Measurements from ENCODE around the gene THTPA. TPM values are rescaled to one million over a fixed set of nuclear protein-coding genes. Genes with fewer than 3 reads are reported as not detected.
A peak's percentile ranks its signal among the peaks of the same experiment; 100 is the strongest.

The THTPA gene
- total RNA-seq, 1 donor from 2014 or later: 11.8 TPM

DNA sequence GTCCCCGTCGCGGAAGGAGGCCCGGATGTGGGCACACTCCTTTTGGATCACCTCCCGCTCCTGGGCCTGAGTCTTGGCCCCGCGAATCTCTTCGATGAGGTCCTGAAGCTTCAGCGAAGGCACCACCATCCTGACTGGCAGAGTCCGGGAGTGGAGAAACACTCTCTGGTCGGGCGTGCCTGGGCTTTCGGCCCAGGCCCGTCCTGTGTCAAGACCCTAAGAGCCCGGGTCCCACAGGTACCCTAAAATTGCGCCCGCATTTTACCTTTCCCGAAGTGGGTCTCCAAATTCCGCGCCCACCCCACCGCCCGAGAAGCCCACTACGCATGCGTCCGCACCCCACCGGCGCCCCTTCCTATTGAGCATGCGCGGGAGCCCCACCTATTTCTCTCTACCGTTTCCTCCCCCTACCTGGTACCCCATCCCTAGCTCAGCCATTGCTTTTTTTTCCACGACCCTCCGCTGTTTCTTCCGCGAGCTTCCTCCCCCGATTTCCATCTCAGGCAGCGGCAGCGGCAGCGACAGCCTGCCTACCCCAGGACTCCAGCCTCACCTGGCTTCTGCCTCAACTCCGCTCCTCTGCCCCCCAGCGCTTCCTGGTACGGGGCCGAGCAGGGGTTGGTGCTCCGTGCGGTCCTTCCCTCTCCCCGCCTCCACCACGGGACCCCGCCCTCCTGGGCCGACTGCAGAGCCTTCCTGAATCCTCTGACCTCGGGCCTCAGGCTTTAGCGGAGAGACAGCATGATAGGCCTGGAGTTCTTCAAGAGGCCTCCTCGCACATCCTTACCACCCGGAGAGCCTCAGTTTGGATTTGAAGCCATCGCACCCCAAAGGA, 11.3 kb downstream of the THTPA start, which contains the start of gene AP1G2:
AP1G2 (minus strand) TSS at position 606 of the 835 bp plus-strand sequence; CDS start at position 129, 477 bp downstream.
- DNase-seq (ENCODE audit: low spot score): peak; percentile 97

DNA sequence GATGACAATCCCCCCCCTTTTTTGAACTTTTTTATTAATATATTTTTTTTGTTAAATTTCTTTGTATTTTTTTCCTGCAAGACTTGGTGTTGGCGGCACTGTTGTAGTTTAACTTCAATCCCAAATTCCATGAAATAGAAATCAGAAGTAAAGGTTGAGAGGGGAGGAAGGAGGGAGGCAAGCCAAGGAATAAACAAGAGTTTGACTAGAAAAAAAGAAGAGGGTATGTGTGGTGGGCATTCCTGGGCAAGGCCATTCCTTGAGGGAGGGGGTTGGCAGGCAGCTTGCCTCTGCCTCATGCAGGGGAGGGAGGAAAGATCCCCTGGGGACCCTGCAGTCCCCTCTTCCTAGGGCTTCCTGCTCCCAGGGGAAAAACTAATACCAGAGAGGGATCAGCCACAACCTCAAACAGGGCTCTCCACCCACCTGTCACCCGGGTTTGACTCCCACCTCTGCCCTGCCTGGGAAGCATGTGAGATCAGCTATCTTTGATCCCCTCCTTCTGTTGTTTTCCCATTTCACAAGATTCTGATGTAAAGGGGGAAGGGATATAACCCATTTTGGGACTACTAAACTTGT, 12.0 kb downstream of the THTPA start:
- DNase-seq (ENCODE audit: low spot score): no peak

DNA sequence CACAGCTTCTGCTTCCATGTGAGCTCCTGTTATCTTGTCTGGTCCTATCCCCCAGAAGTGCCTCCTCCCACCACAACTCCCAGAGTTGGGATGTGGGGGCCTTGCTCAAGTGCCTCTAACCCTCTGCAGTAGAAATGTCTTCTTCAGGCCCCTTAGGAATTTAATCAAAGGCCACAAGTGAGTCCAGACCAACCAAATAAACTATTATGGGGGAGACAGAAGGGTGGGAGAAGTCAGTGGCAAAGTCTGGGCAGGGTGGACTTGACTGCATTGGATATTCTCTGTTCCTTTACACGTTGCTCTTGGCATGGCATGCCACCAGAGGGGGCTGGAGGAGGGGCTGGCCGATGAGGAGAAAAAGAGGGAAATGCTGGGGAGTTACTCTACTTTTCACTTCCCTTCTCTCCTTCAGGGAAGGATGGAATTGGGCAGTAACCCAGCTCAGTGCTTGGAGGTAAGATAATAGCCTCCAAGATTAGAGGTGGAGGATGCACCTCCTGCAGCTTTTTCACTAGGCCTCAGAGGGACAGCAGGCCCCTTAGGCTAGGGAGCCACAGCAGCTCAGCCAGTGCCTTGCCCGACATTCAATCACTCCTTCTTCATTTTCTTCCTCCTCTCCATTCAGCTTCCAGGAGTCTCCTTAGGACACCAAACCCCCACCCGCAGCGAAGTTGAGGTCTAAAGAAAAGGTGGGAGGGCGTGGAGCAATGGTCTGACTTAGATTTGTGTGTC, 12.7 kb downstream of the THTPA start:
- DNase-seq (ENCODE audit: low spot score): peak; percentile 64

- DNase-seq (ENCODE audit: low spot score): peak; percentile 82
Observed at GRCh38 chr14:23569443-23570151, 13.5 kb downstream of the THTPA start.

- DNase-seq (ENCODE audit: low spot score): no peak
Observed at GRCh38 chr14:23570806-23571483, 14.9 kb downstream of the THTPA start.

DNA sequence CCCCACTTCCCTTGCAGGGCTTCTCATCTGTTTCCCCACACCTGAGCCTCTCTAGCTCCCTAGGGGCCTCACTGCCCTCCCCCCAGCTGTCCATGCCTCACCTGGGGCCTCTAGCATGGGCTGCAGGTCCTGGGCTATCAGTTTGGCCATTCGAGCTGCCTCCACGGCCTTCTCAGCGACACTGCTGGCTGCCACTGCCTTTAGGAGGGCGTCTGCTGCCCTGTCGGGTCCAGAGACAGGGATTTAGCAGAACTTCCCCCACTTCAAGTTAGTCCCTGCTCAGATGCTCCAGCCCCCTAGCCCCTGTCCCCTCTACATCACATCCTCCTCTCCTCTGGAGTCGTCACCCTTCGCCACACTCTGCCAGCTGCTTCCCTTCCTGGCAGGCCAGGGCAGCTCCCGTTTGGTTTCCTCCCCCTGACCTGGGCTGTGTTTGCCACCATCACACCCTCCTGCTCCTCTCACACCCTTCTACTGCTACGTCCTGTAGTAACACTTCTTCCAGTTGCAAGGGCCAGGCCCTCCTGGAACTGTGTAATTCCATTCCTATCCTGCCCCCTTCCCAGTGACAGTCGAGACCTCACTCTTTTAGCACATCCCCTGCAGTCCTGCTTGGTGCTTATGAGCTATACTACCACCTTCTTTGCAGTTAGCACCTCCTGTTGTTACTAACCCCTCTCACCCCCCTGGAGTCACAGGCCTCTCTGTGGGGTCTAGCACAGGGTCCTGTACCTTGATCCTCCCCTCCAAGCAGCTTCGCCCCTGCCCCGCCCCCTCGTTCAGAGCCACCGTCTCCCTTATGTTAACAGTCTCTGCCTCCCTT, 15.8 kb downstream of the THTPA start:
- DNase-seq (ENCODE audit: low spot score): no peak

- no peak for DNase-seq (ENCODE audit: low spot score)
Observed at GRCh38 chr14:23572524-23572828, 16.4 kb downstream of the THTPA start.

GRCh38 chr14:23572836-23573235, 16.8 kb downstream of the THTPA start:
- no peak for DNase-seq (ENCODE audit: low spot score)

GRCh38 chr14:23573384-23574015, 17.4 kb downstream of the THTPA start:
- DNase-seq (ENCODE audit: low spot score): peak; percentile 75

GRCh38 chr14:23577004-23577681, 21.1 kb downstream of the THTPA start:
- no peak for DNase-seq (ENCODE audit: low spot score)

- DNase-seq (ENCODE audit: low spot score): no peak
Observed at GRCh38 chr14:23577710-23578392, 21.8 kb downstream of the THTPA start.

DNA sequence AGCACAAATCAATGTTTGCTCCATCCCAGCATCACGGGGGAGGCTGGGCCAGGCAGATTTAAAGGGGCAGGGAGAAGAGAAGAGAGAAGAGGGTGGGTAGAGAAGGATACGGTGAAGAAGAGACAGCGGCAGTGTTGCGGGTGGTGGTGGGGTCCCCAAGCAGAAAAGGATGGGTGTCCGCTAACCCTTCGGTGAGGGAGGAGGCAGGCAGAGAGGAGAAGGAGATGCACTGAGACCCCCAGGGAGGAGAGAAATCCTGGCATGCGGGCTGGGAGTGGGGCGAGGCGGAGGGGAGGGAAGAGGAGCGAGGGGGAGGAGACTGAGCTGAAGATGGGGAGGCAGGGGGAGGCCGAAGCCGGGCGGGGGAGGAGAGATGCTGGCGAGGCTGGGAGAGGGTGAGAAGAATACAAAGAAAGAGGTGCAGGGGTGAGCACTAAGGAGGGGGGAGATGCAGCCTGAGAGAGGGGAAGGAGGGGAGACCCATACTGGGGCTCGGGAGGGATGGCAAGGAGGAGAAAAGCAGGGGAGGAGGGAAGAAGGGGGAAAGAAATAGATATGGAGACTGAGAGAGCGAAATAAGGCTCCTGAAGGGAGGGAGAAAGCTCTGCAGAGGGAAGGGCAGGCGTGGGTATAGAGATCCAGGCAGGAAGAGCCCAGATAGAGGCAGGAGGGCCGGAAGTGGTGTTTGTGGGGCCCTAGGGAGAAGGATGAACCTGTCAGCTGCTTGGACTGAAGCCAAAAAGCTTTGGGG, 22.7 kb downstream of the THTPA start, which contains the start of gene JPH4:
JPH4 (minus strand) TSS at position 231 of the 751 bp plus-strand sequence. CDS start 1,337 bp downstream, outside the sequence.
- no peak for DNase-seq (ENCODE audit: low spot score)

DNA sequence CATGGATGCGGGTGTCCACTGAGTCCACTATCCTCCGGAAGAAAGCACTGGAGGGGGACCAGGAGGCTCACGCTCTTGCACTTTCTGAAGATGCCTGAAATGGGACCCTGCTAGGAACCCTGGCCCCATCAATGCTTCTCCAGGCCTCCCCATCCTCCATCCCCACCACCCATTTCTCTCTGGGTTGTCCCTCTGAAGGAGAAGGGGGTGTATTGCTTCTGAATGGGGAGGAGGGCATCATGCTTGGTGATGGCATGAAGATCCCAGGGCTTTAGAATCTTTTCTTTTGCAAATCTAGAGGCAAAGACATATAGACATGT, 23.2 kb downstream of the THTPA start:
- no peak for DNase-seq (ENCODE audit: low spot score)

DNA sequence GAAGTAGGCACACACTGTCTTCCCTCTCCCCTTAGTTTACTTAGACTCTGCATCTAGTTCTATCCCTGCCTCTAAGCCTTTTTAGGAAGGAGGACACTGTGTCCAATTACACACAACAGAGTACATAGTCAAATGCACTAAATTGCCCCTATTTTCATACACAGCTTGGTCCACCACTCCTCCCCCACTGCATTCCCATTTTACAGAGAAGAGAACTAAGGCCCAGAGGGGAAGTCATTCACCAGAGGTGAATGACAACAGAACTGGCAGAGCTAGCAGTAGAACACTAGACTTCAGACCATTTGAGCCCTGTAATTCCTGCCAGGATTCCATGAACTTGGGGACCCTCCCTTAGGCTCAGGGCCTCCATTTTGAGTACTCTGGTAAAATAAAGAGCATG, 23.7 kb downstream of the THTPA start:
- no peak for DNase-seq (ENCODE audit: low spot score)

DNA sequence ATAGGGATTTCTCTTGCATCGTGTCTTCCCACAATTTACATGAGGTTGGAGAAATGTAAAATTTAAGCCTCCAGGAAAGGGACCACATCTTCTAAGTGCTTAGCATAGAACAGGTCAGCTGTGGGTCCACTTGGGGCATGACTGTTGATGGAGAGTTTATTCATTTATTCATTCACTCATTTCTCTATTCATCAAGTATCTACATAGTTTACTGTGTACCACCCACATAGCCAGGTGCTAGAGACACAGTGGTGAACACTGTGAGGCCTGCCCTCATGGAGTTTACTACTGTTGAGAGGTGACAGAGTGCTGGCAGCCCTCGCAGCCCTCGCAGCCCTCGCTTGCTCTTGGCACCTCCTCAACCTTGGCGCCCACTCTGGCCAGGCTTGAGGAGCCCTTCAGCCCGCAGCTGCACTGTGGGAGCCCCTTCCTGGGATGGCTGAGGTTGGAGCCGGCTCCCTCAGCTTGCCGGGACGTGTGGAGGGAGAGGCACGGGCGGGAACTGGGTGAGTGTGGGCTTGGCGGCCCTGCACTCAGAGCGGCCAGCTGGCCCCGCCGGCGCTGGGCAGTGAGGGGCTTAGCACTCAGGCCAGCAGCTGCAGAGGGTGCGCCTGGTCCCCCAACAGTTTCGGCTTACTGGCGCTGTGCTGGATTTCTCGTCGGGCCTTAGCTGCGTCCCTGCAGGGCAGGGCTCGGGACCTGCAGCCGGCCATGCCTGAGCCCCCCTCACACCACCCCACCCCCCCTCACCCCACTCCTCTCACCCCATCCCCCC, 24.3 kb downstream of the THTPA start:
- DNase-seq (ENCODE audit: low spot score): no peak

GRCh38 chr14:23580948-23581281, 24.8 kb downstream of the THTPA start:
- DNase-seq (ENCODE audit: low spot score): no peak
